HCT116 (cell line): Measurements from ENCODE around the gene MEFV. TPM values are rescaled to one million over a fixed set of nuclear protein-coding genes. Genes with fewer than 3 reads are reported as not detected.

Experiments used
- ATAC-seq: fragments of 200-7000 bp; cut with Tn5 transposase; 2 replicates; pipeline ENCODE4 v1.9.1; 2020; ENCODE audit warnings: mild to moderate bottlenecking, moderate library complexity
- BruUV-seq: library from RNA; stranded (reverse); fragments of 400-500 nt; replicated peaks from 2 replicates; lab custom pipeline; 2021; lab: Mats Ljungman, UMichigan
- CTCF ChIA-PET: fragments of 300-600 bp; sonication (Branson Sonifier 250); formaldehyde crosslinking; loops from one replicate; lab custom pipeline; 2021; ENCODE audit warnings: antibody characterized with exemption; lab: Charles Lee
- POLR2A ChIA-PET: fragments of 300-600, 350-600 bp; sonication (Branson Sonifier 250); formaldehyde crosslinking; loops from one replicate; lab custom pipeline; 2021; ENCODE audit warnings: antibody characterized with exemption; lab: Charles Lee
- RAD21 ChIA-PET, 2 experiments: fragments of 300-600 bp; sonication (Branson Sonifier 250); formaldehyde crosslinking; loops; one replicate each; lab custom pipeline; 2023; ENCODE audit warnings: low total read pairs in 2 of 2; ENCODE audit not compliant: uncharacterized antibody in 2 of 2, unreplicated experiment in 2 of 2, low non-redundant PET in 1 of 2; lab: Charles Lee
- DNase-seq: peaks from one replicate; pipeline ENCODE4 v3.0.0-alpha.2; 2010; ENCODE audit warnings: low read depth, low spot score
- H2AFZ ChIP-seq: fragments of 200-600 bp; shearing (Covaris generic), sonication (generic); 2 replicates; pipeline ENCODE4 v1.6.1; 2017; ENCODE audit warnings: low read depth, mixed run types, mixed read lengths, antibody characterized with exemption, low read length; ENCODE audit not compliant: poor library complexity, severe bottlenecking
- H3K27ac ChIP-seq: 2 replicates; pipeline ENCODE4 v1.5.1; 2012; ENCODE audit warnings: low read depth, low read length
- H3K27me3 ChIP-seq: fragments of 200-600 bp; sonication (generic); 2 replicates; pipeline ENCODE4 v1.6.1; 2016; ENCODE audit warnings: mixed run types, low read length, mixed read lengths; ENCODE audit not compliant: insufficient read depth
- H3K36me3 ChIP-seq, 2 experiments: fragments of 200-500 bp in 1 of 2; fragments of 200-600 bp in 1 of 2; sonication (Bioruptor generic) in 1 of 2; sonication (generic) in 1 of 2; 2 replicates each; pipeline versions ENCODE4 v1.5.1 to v1.6.1; 2014 to 2016; ENCODE audit warnings: low read length in 2 of 2, inconsistent platforms in 1 of 2, mixed read lengths in 1 of 2, mixed run types in 1 of 2; ENCODE audit not compliant: insufficient read depth in 2 of 2, control insufficient read depth in 1 of 2
- H3K4me1 ChIP-seq, 2 experiments: fragments of 200-600 bp in 1 of 2; sonication (generic) in 1 of 2; 2 replicates each; pipeline versions ENCODE4 v1.5.1 to v1.6.1; 2012 to 2017; ENCODE audit warnings: low read length in 2 of 2, inconsistent platforms in 1 of 2, mild to moderate bottlenecking in 1 of 2, mixed read lengths in 1 of 2, mixed run types in 1 of 2, moderate library complexity in 1 of 2; ENCODE audit not compliant: insufficient read depth in 2 of 2, control insufficient read depth in 1 of 2
- H3K4me2 ChIP-seq: fragments of 200-600 bp; sonication (generic); 2 replicates; pipeline ENCODE4 v1.6.1; 2017; ENCODE audit warnings: mixed run types, low read length, mixed read lengths
- H3K4me3 ChIP-seq, 2 experiments: fragments of 200-600 bp in 1 of 2; sonication (generic) in 1 of 2; replicated peaks in 1 of 2; 2 replicates each; pipeline ENCODE4 v1.5.1; 2011 to 2016; ENCODE audit warnings: low read length in 2 of 2, control low read depth in 1 of 2, low read depth in 1 of 2, mild to moderate bottlenecking in 1 of 2, mixed read lengths in 1 of 2, mixed run types in 1 of 2
- H3K79me2 ChIP-seq: fragments of 200-600 bp; sonication (generic); 2 replicates; pipeline ENCODE4 v1.6.1; 2017; ENCODE audit warnings: mild to moderate bottlenecking, mixed run types, low read length, moderate library complexity, mixed read lengths; ENCODE audit not compliant: insufficient read depth
- H3K9ac ChIP-seq: fragments of 200-600 bp; sonication (generic); 2 replicates; pipeline ENCODE4 v1.6.1; 2016; ENCODE audit warnings: low read length, mixed read lengths
- H3K9me2 ChIP-seq: fragments of 200-600 bp; sonication (generic), shearing (Covaris generic); 2 replicates; pipeline ENCODE4 v1.6.1; 2017; ENCODE audit warnings: mixed run types, mild to moderate bottlenecking, moderate library complexity; ENCODE audit not compliant: insufficient read depth
- H3K9me3 ChIP-seq, 2 experiments: fragments of 200-500 bp in 1 of 2; fragments of 200-600 bp in 1 of 2; sonication (Bioruptor generic) in 1 of 2; sonication (generic) in 1 of 2; 2 replicates each; pipeline ENCODE4 v1.6.1; 2014 to 2017; ENCODE audit warnings: low read length in 2 of 2, mixed read lengths in 2 of 2, inconsistent platforms in 1 of 2, low read depth in 1 of 2, mild to moderate bottlenecking in 1 of 2, mixed run types in 1 of 2, moderate library complexity in 1 of 2; ENCODE audit not compliant: control insufficient read depth in 1 of 2, insufficient read depth in 1 of 2
- H4K20me1 ChIP-seq: fragments of 200-600 bp; sonication (generic), shearing (Covaris generic); 2 replicates; pipeline ENCODE4 v1.6.1; 2017; ENCODE audit warnings: mixed run types, mild to moderate bottlenecking, moderate library complexity; ENCODE audit not compliant: insufficient read depth
- EGR1 ChIP-seq: IDR thresholded peaks from 2 replicates; pipeline ENCODE4 v1.6.1; 2012; ENCODE audit warnings: low read depth
- ELF1 ChIP-seq: IDR thresholded peaks from 2 replicates; pipeline ENCODE4 v1.6.1; 2012; ENCODE audit warnings: low read depth, borderline replicate concordance
- EZH2 ChIP-seq: fragments of 200-600 bp; sonication (generic); IDR thresholded peaks from 2 replicates; pipeline ENCODE4 v1.6.1; 2017; ENCODE audit warnings: antibody characterized with exemption, mixed run types
- POLR2A ChIP-seq: IDR thresholded peaks from 2 replicates; pipeline ENCODE4 v1.7.0; 2011; ENCODE audit warnings: borderline replicate concordance; ENCODE audit not compliant: insufficient read depth, insufficient read length; ENCODE audit errors: extremely low read depth
- POLR2AphosphoS5 ChIP-seq: IDR thresholded peaks from 2 replicates; pipeline ENCODE4 v1.6.1; 2011; ENCODE audit warnings: mild to moderate bottlenecking, low read depth, low read length, moderate library complexity
- SP1 ChIP-seq: IDR thresholded peaks from 2 replicates; pipeline ENCODE4 v1.6.1; 2012; ENCODE audit warnings: low read depth
- SRF ChIP-seq: IDR thresholded peaks from 2 replicates; pipeline ENCODE4 v1.6.1; 2012; ENCODE audit warnings: low read depth
- TCF7L2 ChIP-seq: IDR thresholded peaks from 2 replicates; pipeline ENCODE4 v1.7.0; 2011; ENCODE audit warnings: borderline replicate concordance, inconsistent platforms; ENCODE audit not compliant: insufficient read depth, insufficient read length; ENCODE audit errors: extremely low read depth
- ZBTB33 ChIP-seq: IDR thresholded peaks from 2 replicates; pipeline ENCODE4 v1.6.1; 2011; ENCODE audit warnings: mild to moderate bottlenecking, low read length, moderate library complexity; ENCODE audit not compliant: insufficient replicate concordance; ENCODE audit errors: extremely low read depth
- ZFX ChIP-seq: fragments of 450-650 bp; IDR thresholded peaks from 2 replicates; pipeline ENCODE4 v1.6.1; 2017
- ZNF274 ChIP-seq: fragments of 200-500 bp; sonication (Bioruptor generic); IDR thresholded peaks from 2 replicates; pipeline ENCODE4 v1.6.1; 2014; ENCODE audit warnings: mild to moderate bottlenecking, low read depth, low read length, inconsistent platforms
- intact Hi-C: fragments of 100-400 bp; cut with micrococcal nuclease; formaldehyde crosslinking; loops from 2 replicates; pipeline ENCODE4 v1.10.0; 2022
- total RNA-seq: library from RNA; stranded (reverse); gene quantifications from one replicate; pipeline ENCODE4 v1.2.1, GENCODE V29; 2021; ENCODE audit not compliant: unreplicated experiment

Gene MEFV
- total RNA-seq, 1 experiment from 2014 or later, result 0.15 TPM

- Histone ChIP-seq H2AFZ (no peak overlapping the region), H3K36me3 (peaks cover 12 to 37% of the 10 kb centered on the region in 2 experiments), H3K27ac (peak overlapping the region; percentile 96), H3K9me2 (no peaks in the 10 kb centered on the region), H3K9me3 (peaks cover under 1 to 7% of the 10 kb centered on the region in 2 experiments; a peak in 3 of 4 replicates), H3K4me1 (peaks cover 8 to 21% of the 10 kb centered on the region in 2 experiments; a peak in 2 of 4 replicates), H4K20me1 (no peaks in the 10 kb centered on the region), H3K4me2 (peak overlapping the region; percentile 99), H3K27me3 (no peaks in the 10 kb centered on the region), H3K4me3 (peak overlapping the region; percentile 69 to 91), H3K79me2 (peaks cover 51% of the 10 kb centered on the region), H3K9ac (peak overlapping the region; percentile 83)
- CTCF ChIA-PET, result interaction anchor here (2.3 kb wide), 1 partner anchor 17 kb away, joined by 15 read pairs; no protein-coding TSS in a partner anchor
- POLR2A ChIA-PET, result interaction anchor here (0.9 to 1.4 kb wide), 3 partner anchors 14 to 20 kb away, joined by 3 to 7 read pairs (median 3); no protein-coding TSS in a partner anchor
- no peak for TF ChIP-seq EZH2
- no peak for TF ChIP-seq ZNF274
- TF ChIP-seq ZFX, result peak; percentile 90
- RAD21 ChIA-PET, result no interaction called here
- DNase-seq, result no peak
- ATAC-seq, result peak; percentile 16
- intact Hi-C loops, result loop anchor here (1.0 to 2.0 kb wide), 2 partner anchors 19 to 118 kb away; partner anchors contain the start of genes ZNF174 and ZSCAN32
- BruUV-seq, result no TSS peak
Measured at GRCh38 chr16:3283543-3284447, 27.4 kb upstream of the MEFV start.

GRCh38 chr16:3282730-3283542 is 26.5 kb upstream of the MEFV start, which contains the start of gene ZNF263:
Gene ZNF263, plus strand, starts transcription at chr16:3283491. Its CDS starts 328 bp downstream, at chr16:3283819.
- ATAC-seq (peak; percentile 90), DNase-seq (peak; percentile 95)
- peak within 1 kb of the TSS; percentile 96 for H3K27ac ChIP-seq
- no peaks in the 10 kb centered on the region for H4K20me1 ChIP-seq
- peak within 1 kb of the TSS; percentile 69 to 91 for H3K4me3 ChIP-seq
- peak within 1 kb of the TSS; percentile 99 for H3K4me2 ChIP-seq
- H3K9me2 ChIP-seq, result no peaks in the 10 kb centered on the region
- ChIA-PET POLR2A (interaction anchor here (0.9 to 1.4 kb wide), 4 partner anchors 16 to 118 kb away, joined by 3 to 7 read pairs (median 4); partner anchors contain the start of genes ZNF174 and ZSCAN32), RAD21 (interaction anchor here in 1 of 2 experiments (0.7 kb wide), 1 partner anchor 218 kb away, joined by 3 read pairs; the partner anchor contains the start of gene CLUAP1), CTCF (interaction anchor here (2.3 kb wide), 1 partner anchor 16 kb away, joined by 15 read pairs; no protein-coding TSS in a partner anchor)
- intact Hi-C loops, result loop anchor here (1.0 to 2.0 kb wide), 2 partner anchors 18 to 118 kb away; partner anchors contain the start of genes ZNF174 and ZSCAN32
- peaks cover 8 to 21% of the 10 kb centered on the region in 2 experiments; a peak in 2 of 4 replicates for H3K4me1 ChIP-seq
- H2AFZ ChIP-seq, result peak within 1 kb of the TSS; percentile 59
- BruUV-seq, result no TSS peak
- peak within 1 kb of the TSS; percentile 83 for H3K9ac ChIP-seq
- H3K79me2 ChIP-seq, result peaks cover 44% of the 10 kb centered on the region
- H3K9me3 ChIP-seq, result no peaks in the 10 kb centered on the region; a peak in 2 of 4 replicates
- H3K36me3 ChIP-seq, result peaks cover 12 to 29% of the 10 kb centered on the region in 2 experiments
- H3K27me3 ChIP-seq, result no peaks in the 10 kb centered on the region
- TF ChIP-seq SP1 (peak; percentile 83), POLR2AphosphoS5 (peak; percentile 74), SRF (peak; percentile 89), ZBTB33 (peak; percentile 22), EGR1 (no peak), POLR2A (peak; percentile 64), EZH2 (no peak), TCF7L2 (peak; percentile 67), ELF1 (peak; percentile 56; the same call in 1 of the 2 replicates)
